ENCODE data around the gene CA12.

CA12 gene

GRCh38 chr15:63389902-63390670 is 8.4 kb upstream of the CA12 start:
- Histone ChIP-seq H3K9me3 (ENCODE audit: insufficient read depth, low read depth, low read length) (no peaks in the 10 kb centered on the region), H2AFZ (ENCODE audit: low read length) (no peak overlapping the region), H3K36me3 (ENCODE audit: insufficient read depth, low read length) (no peaks in the 10 kb centered on the region), H3K4me2 (ENCODE audit: low read depth, low read length, poor library complexity, severe bottlenecking) (no peak overlapping the region), H3K9ac (ENCODE audit: low read depth, low read length, poor library complexity, severe bottlenecking) (no peak overlapping the region), H4K20me1 (ENCODE audit: insufficient read depth, low read length, poor library complexity, severe bottlenecking) (no peaks in the 10 kb centered on the region), H3F3A (ENCODE audit: low read depth) (no peaks in the 10 kb centered on the region), H3K4me3 (ENCODE audit: low read length, poor library complexity, severe bottlenecking) (no peak overlapping the region), H3K27me3 (ENCODE audit: insufficient read depth, low read length, poor library complexity, severe bottlenecking) (no peaks in the 10 kb centered on the region), H3K4me1 (ENCODE audit: insufficient read depth, low read length, poor library complexity, severe bottlenecking) (peaks cover 7% of the 10 kb centered on the region), H3K79me2 (ENCODE audit: insufficient read depth, low read length) (no peaks in the 10 kb centered on the region), H3K9me2 (replicated peaks; ENCODE audit: low read depth, low read length) (no peaks in the 10 kb centered on the region)
- TF ChIP-seq CTCF (conservative IDR thresholded peaks at IDR 0.05; ENCODE audit: low read length): no peak
- TF ChIP-seq EZH2phosphoT487 (IDR thresholded peaks at IDR 0.05; ENCODE audit: borderline replicate concordance): no peak

GRCh38 chr15:63388511-63388910 is 6.9 kb upstream of the CA12 start:
- TF ChIP-seq CTCF (conservative IDR thresholded peaks at IDR 0.05; ENCODE audit: low read length): no peak
- no peak for TF ChIP-seq EZH2phosphoT487 (IDR thresholded peaks at IDR 0.05; ENCODE audit: borderline replicate concordance)
- no peaks in the 10 kb centered on the region for H3K79me2 ChIP-seq (ENCODE audit: insufficient read depth, low read length)
- H3K9ac ChIP-seq (ENCODE audit: low read depth, low read length, poor library complexity, severe bottlenecking): no peak overlapping the region
- no peaks in the 10 kb centered on the region for H3F3A ChIP-seq (ENCODE audit: low read depth)
- H3K9me2 ChIP-seq (replicated peaks; ENCODE audit: low read depth, low read length): no peaks in the 10 kb centered on the region
- H2AFZ ChIP-seq (ENCODE audit: low read length): no peak overlapping the region
- no peak overlapping the region for H3K4me3 ChIP-seq (ENCODE audit: low read length, poor library complexity, severe bottlenecking)
- peaks cover 7% of the 10 kb centered on the region for H3K4me1 ChIP-seq (ENCODE audit: insufficient read depth, low read length, poor library complexity, severe bottlenecking)
- H3K4me2 ChIP-seq (ENCODE audit: low read depth, low read length, poor library complexity, severe bottlenecking): no peak overlapping the region
- no peaks in the 10 kb centered on the region for H3K9me3 ChIP-seq (ENCODE audit: insufficient read depth, low read depth, low read length)
- H4K20me1 ChIP-seq (ENCODE audit: insufficient read depth, low read length, poor library complexity, severe bottlenecking): no peaks in the 10 kb centered on the region
- H3K27me3 ChIP-seq (ENCODE audit: insufficient read depth, low read length, poor library complexity, severe bottlenecking): no peaks in the 10 kb centered on the region
- H3K36me3 ChIP-seq (ENCODE audit: insufficient read depth, low read length): no peaks in the 10 kb centered on the region

GRCh38 chr15:63387748-63388493 is 6.3 kb upstream of the CA12 start:
- H3K79me2 ChIP-seq (ENCODE audit: insufficient read depth, low read length): no peaks in the 10 kb centered on the region
- no peaks in the 10 kb centered on the region for H4K20me1 ChIP-seq (ENCODE audit: insufficient read depth, low read length, poor library complexity, severe bottlenecking)
- H3K36me3 ChIP-seq (ENCODE audit: insufficient read depth, low read length): no peaks in the 10 kb centered on the region
- TF ChIP-seq EZH2phosphoT487 (IDR thresholded peaks at IDR 0.05; ENCODE audit: borderline replicate concordance) (no peak), CTCF (conservative IDR thresholded peaks at IDR 0.05; ENCODE audit: low read length) (no peak)
- no peaks in the 10 kb centered on the region for H3K27me3 ChIP-seq (ENCODE audit: insufficient read depth, low read length, poor library complexity, severe bottlenecking)
- no peak overlapping the region for H3K4me2 ChIP-seq (ENCODE audit: low read depth, low read length, poor library complexity, severe bottlenecking)
- H3K9me3 ChIP-seq (ENCODE audit: insufficient read depth, low read depth, low read length): no peaks in the 10 kb centered on the region
- no peak overlapping the region for H2AFZ ChIP-seq (ENCODE audit: low read length)
- peaks cover 7% of the 10 kb centered on the region for H3K4me1 ChIP-seq (ENCODE audit: insufficient read depth, low read length, poor library complexity, severe bottlenecking)
- no peaks in the 10 kb centered on the region for H3K9me2 ChIP-seq (replicated peaks; ENCODE audit: low read depth, low read length)
- H3K9ac ChIP-seq (ENCODE audit: low read depth, low read length, poor library complexity, severe bottlenecking): no peak overlapping the region
- H3F3A ChIP-seq (ENCODE audit: low read depth): no peaks in the 10 kb centered on the region
- H3K4me3 ChIP-seq (ENCODE audit: low read length, poor library complexity, severe bottlenecking): no peak overlapping the region
